HG03521 (cell line): ENCODE measurements around the gene DNAJC4.

ENCODE experiments used
- ATAC-seq: cut with Tn5 transposase; IDR thresholded peaks from one replicate; pipeline ENCODE4 v1.9.1; 2021; ENCODE audit warnings: mild to moderate bottlenecking, moderate library complexity; ENCODE audit not compliant: unreplicated experiment

Gene DNAJC4

DNA sequence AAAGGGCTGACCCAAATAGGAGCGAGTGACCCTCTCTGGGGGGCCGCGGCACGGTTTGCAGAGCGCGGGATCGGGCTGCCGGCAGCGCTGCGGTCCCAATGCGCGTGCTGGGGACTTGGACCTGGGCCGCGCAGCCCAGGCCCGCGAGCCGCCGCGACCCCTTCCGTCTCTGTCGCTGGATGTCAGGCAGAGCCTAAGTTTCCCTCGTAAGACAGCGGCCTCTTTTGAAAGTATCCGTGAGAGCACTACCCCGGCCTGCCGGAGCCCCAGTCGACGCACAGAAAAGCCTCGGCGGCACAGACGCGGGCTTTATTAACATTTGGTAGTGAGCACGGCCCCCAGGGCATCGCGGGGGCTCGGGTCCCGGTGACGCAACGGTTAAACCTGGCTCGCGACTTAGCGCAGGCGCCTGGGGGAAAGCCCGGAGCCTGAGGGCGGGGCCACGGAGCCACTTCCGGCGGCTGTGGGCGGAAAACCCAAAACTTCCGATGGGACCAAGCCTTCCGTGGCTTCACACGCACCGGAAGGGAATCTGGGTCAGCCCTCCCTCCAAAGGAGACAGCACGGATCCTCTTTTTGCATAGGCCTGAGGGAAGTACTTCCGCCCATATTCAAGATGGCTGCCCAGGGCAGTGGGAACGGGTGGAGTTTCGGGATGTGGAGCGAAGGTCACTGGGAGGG is 39.3 kb downstream of the DNAJC4 start:
- peak; percentile 58 for ATAC-seq

DNA sequence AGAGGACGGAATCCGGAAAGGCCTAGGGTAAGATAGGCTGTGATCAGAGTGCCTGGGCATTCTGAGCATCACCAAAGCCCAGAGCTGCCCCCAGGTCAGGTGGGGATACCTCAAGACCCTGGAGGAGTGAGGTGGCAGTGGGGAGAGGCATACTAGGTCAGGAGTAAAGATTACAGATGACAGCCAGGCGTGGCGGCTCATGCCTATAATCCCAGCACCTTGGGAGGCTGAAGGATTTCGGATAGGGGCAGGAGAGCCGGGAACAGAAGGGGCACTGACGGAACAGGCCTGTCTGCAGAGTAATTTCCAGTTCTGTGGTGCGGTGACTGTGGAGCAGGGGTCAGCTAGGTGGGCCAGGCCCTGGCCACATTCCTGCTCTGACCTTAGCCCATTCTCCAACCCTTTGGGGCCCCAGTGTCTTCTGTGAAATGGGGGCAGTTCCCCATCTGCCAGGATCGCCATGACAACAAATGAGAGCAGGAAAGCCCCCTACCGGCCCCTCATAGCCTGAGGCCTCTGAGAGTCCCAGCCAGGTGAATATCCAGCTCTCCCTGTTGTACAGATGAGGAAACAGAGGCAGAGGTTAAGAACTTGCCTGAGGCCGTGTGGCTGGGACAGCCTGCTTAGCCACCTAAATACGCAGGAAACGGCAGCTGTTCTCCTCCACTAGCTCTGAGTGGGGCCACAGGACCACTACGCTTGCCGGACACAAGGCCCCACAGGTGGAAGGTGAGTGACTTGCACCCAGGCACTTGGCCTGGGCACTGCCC is 44.9 kb downstream of the DNAJC4 start:
- ATAC-seq: no peak

DNA sequence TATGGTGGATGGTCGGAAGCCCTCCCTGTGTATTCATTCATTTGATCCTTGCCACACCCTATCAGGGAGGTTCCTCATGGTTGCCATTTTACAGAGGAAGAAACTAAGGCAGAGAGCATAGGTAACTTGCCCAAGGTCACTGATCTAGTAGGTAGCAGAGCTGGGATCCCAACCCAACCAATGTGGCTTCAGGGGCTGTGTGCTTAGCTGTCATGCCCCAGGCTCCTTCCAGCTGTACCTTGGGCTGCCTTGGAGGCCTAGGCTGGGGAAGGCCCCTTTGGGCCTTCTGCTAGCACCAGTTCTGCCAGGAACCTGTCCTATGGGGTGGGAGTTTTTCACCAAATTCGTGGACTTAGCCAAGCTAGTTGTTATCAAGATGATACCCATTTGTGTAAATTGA is 45.5 kb downstream of the DNAJC4 start:
- no peak for ATAC-seq

DNA sequence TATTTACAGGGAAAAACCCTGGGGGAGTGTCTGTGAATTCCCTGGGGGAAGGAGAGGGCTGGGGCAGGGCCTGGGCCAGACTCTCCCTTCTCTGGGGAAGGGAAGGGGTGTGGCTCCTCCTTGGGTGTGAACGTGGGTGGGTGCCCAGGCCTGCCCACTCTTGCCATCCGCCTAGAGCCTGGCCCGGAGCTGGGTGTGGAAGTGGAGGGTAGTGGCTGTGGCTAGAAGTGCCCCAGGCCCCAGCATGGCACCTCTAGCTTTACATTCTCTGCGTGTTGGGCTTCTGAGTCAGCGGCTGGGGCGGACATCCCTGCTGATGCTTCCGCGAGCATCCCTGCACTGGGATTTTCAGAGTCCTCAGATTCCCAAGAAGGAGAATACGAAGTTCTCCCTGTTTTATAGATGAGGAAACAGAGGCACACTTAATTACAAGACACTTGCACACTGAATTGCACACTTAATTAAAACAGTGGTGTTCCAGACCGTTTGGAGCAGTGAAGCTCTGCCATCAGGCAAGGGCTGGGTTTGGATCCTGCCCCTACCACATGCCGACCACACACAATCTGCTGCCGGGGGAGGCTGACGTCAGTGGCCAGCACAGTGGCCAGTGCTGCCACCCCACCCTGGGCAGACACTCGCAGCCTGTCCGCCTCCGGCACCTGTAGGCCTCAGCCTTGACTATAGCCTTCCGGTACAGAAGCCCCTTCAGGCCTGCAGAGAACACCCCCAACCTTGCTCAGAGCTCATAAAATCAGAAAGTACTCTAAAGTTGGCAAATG is 46.5 kb downstream of the DNAJC4 start:
- ATAC-seq: no peak

DNA sequence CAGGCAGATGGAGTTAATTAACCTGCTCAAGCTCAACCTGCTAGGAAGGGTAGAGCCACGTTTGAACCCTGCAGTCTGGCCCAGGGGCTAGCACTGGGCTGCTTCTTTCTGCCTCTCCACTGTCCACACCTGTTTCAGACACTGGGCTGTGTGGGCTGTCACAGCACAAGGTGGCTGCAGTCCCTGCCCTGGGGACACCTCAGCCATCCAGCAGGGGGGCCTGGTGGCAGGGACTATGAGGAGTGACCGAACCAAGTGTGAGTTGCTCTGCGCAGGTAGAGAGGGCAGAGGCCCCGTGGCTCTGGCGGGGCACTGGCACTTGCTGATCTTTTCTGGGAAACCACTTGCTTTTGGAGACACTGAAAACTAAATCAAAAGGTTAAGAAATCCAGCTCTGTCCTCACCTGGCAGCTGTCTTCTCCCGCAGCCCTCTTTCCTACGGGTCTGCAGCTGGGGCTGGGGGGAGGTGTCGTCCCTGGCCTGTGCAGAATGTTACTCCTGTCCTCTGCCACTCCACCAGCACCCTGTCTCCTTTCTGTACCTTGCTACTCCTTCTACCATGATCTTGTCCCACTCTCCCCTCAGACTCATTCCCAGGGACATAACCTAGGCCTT is 48.3 kb downstream of the DNAJC4 start:
- no peak for ATAC-seq

DNA sequence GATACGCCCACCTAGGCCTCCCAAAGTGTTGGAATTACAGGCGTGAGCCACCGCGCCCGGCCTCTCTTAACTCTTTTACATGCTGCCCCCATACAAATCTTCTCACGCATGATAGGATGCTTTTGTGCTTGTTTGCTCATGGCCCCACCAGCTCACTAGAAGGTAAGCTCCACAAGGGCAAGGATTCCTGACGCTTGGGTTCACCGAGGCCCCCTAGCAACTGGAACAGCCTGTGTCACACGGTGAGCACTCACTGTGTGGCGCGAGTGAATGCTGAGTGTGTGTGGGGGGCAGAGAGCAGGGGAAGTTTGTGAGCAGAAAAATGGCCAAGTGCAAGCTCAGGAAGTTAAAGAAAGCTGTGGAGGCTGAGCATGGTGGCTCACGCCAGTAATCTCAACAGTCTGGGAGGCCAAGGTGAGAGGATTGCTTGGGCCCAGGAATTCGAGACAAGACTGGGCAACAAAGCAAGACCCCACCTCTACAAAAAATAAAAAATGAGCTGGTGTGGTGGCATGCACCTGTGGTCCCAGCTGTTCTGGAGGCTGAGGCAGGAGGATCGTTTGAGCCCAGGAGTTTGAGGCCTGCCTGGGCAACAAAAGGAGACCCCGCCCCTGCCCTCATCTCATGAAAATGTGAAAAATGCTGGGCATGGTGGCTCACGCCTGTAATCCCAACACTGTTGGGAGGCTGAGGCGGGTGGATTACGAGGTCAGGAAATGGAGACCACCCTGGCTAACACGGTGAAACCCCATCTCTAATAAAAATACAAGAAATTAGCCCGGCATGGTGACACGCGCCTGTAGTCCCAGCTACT is 51.8 kb downstream of the DNAJC4 start:
- no peak for ATAC-seq

DNA sequence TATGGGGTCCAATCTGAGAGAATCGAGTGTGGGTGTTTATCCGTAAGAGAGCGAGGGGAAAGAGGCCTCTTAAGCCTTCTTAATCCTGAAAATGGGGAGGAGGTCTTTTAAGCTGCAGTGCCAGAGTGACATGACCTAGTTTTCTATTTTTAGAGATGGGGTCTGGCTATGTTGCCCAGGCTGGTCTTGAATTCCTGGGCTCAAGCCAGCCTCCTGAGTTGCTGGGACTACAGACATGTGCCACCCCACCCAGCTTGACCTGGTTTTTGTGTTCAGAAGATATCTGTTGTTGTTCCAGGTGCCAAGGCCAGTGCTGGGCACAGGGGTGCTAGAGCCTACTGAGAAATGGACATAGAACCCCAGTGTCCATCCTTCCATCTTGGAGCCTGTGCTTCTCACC is 52.7 kb downstream of the DNAJC4 start:
- no peak for ATAC-seq
